NCI-H2196 (cell line): ENCODE measurements around the gene TUBGCP2.
A peak's percentile ranks its signal among the peaks of the same experiment; 100 is the strongest.
"Not testable (repeated sequence)": the region's sequence is repeated elsewhere in the genome, so short reads cannot be mapped to it uniquely, and the experiment has no call there.

Experiments
- DNase-seq: peaks from one replicate; lab custom pipeline; 2025; ENCODE audit not compliant: unreplicated experiment; lab: John Stamatoyannopoulos, UW

The TUBGCP2 gene

GRCh38 chr10:133326223-133326551, 17.5 kb upstream of the TUBGCP2 start:
- DNase-seq: no peak

- DNase-seq: peak; percentile 3
Measured at GRCh38 chr10:133325440-133326222, 17.0 kb upstream of the TUBGCP2 start.

- no peak for DNase-seq
Measured at GRCh38 chr10:133324857-133325260, 16.2 kb upstream of the TUBGCP2 start.

- peak; percentile 69 for DNase-seq
Measured at GRCh38 chr10:133324198-133324792, 15.6 kb upstream of the TUBGCP2 start.

GRCh38 chr10:133322064-133322709, 13.5 kb upstream of the TUBGCP2 start:
- not testable (repeated sequence) for DNase-seq

GRCh38 chr10:133320852-133321422, 12.3 kb upstream of the TUBGCP2 start:
- not testable (repeated sequence) for DNase-seq

- DNase-seq: peak; percentile 64
Measured at GRCh38 chr10:133318494-133319127, 9.9 kb upstream of the TUBGCP2 start.

GRCh38 chr10:133316732-133317131, 8.1 kb upstream of the TUBGCP2 start:
- DNase-seq: no peak

- no peak for DNase-seq
Measured at GRCh38 chr10:133316266-133316665, 7.6 kb upstream of the TUBGCP2 start.

- DNase-seq: peak; percentile 1
Measured at GRCh38 chr10:133315847-133316246, 7.2 kb upstream of the TUBGCP2 start.

- DNase-seq: no peak
Measured at GRCh38 chr10:133314911-133315310, 6.2 kb upstream of the TUBGCP2 start.

GRCh38 chr10:133313192-133313591, 4.5 kb upstream of the TUBGCP2 start:
- DNase-seq: no peak

GRCh38 chr10:133312769-133313145, 4.1 kb upstream of the TUBGCP2 start:
- no peak for DNase-seq

GRCh38 chr10:133312016-133312768, 3.5 kb upstream of the TUBGCP2 start:
- DNase-seq: no peak

- no peak for DNase-seq
Measured at GRCh38 chr10:133311570-133311969, 2.9 kb upstream of the TUBGCP2 start.

- no peak for DNase-seq
Measured at GRCh38 chr10:133310789-133311188, 2.1 kb upstream of the TUBGCP2 start.

GRCh38 chr10:133310399-133310755, 1.7 kb upstream of the TUBGCP2 start:
- DNase-seq: no peak

- peak; percentile 58 for DNase-seq
Measured at GRCh38 chr10:133309720-133310398, 1.2 kb upstream of the TUBGCP2 start.

- peak; percentile 68 for DNase-seq
Measured at GRCh38 chr10:133309100-133309719, 538 bp upstream of the TUBGCP2 start.
